GM21367 (cell line): ENCODE results near the gene SLC17A7.
"Not testable (repeated sequence)": the region's sequence is repeated elsewhere in the genome, so short reads cannot be mapped to it uniquely, and the experiment has no call there.

Source experiments
- ATAC-seq: cut with Tn5 transposase; IDR thresholded peaks from one replicate; pipeline ENCODE4 v1.9.1; 2021; ENCODE audit not compliant: unreplicated experiment

SLC17A7 gene

DNA sequence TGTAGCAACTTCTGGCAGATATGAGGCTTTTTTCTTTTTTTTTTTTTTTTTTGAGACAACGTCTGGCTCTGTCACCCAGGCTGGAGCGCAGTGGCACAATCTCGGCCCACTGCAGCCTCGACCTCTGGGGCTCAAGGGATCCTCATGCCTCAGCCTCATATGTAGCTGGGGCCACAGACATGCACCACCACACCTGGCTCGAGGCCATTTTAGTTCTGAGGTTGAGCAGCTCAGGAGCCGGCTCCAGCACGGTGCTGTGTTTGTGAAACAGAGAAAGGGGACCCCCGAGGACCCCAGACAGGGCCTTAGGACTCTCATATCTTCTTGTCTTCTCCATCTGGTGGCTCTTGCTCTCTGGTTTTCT lies 29.3 kb upstream of the SLC17A7 start:
- no peak for ATAC-seq

DNA sequence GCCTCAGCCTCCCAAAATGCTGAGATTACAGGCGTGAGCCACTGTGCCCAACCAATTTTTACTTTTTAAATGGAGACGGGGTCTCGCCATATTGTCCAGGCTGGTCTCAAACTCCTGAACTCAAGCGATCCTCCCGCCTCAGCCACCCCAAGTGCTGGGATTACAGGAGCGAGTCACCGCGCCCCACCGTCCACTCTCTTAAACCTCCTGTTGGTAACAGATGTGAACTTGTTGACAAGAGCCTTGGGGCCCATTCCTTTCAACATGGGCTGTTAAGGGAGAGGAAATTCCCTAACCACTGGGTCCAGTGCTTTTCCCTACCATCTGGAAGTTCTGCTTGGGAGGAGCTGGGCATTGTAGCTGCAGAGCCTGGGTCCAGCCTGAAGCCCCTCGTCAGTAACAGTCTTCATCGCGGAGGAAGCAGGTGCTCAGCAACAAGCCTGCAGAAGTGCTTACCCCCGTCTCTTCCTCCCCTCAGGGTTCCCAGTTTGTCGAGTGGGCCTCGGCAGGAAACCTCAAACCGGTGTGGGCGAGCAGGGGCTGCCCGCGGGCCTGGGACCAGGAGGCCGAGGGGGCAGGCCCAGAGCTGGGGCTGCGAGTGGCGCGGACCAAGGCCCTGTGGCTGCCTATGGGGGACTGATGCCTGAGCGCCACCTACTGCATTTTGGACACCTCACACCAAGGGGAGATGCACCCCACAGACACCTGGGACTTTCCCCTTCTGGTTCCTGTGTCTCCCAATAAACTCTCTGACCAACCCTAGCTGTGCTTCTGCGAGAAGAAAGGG lies 28.7 kb upstream of the SLC17A7 start:
- ATAC-seq = no peak

DNA sequence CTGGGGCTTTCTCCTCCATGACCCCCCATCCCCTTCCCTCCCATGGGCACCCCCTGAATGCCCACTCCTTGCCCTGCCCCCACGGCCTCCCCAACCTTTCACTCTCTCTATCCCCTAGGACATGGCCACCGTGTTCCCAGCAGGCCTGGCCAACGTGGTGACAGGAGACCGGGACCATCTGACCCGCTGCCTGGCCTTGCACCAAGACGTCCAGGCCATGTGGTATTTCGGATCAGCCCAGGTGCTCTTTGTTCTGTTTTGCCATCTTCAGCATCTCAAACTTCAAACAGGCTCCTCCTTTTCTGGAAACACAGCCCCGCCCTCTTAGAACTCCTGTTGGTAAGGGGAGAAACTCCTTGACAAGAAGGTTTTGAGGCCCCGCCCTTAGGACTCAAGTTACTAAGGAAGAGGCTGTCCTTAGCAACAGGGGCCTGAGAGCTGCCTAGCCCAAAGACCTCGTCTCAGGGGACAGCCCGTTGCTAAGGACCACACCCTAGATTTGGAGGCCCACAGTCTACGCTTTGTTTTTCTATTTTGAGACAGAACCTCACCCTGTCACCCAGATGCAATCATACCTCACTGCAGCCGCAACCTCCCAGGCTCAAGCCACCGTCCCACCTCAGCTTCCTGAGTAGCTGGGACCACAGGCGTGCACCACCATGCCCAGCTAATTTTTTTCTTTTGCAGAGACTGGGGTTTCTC lies 27.6 kb upstream of the SLC17A7 start:
- peak; percentile 46 for ATAC-seq

DNA sequence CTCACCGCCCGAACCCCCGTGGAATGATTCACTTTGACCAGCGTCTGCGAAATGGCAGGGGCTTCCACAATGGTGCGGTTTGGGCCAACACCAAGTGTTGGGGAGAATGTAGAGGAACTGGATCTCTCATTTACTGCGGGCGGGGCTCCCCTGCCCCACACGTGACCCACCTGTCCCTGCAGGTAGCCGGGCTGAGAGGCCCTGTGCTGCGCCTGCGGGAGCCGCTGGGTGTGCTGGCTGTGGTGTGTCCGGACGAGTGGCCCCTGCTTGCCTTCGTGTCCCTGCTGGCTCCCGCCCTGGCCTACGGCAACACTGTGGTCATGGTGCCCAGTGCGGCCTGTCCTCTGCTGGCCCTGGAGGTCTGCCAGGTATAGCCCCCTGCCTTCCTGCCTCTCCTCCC lies 26.9 kb upstream of the SLC17A7 start:
- no peak for ATAC-seq

DNA sequence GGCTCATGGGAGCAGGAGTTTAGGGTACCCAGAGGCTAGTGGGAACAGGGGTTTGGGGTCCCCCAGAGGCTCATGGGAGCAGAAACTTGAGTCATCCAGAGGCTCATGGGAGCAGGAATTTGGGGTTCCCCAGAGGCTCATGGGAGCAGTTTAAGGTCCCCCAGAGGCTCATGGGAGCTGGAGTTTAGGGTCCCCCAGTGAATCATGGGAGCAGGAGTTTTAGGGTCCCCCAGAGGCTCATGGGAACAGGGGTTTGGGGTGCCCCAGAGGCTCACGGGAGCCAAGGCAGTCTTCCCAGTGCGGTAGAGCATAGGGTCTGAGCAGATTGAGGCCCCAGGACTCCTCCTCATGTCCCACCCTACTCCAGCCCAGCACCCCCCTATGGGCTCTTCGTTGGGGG lies 24.0 kb upstream of the SLC17A7 start:
- ATAC-seq = no peak

DNA sequence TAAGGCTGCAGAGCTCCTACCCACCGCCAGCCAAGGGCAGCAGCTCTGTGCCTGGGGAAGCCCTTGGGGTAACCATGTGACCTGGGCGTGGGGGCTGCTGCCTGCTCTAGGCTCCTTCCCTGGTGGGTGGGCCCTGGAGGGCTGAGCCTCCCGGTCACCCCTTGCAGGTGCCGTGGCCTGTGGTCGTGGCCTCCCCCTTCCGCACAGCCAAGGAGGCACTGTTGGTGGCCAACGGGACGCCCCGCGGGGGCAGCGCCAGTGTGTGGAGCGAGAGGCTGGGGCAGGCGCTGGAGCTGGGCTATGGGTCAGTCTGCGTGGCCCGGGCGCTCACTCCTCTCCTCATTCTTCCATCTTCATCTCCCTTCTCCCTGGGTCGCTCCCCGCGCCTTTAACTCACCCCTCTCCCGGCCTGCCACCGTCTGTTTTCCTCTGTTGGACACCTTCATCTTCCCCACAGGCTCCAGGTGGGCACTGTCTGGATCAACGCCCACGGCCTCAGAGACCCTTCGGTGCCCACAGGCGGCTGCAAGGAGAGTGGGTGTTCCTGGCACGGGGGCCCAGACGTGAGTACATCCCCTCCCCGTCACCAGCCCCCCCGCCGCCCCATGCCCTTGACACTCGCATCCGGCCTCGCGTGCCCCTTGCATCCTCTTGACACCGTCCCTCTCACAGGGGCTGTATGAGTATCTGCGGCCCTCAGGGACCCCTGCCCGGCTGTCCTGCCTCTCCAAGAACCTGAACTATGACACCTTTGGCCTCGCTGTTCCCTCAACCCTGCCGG lies 22.8 kb upstream of the SLC17A7 start:
- no peak for ATAC-seq

DNA sequence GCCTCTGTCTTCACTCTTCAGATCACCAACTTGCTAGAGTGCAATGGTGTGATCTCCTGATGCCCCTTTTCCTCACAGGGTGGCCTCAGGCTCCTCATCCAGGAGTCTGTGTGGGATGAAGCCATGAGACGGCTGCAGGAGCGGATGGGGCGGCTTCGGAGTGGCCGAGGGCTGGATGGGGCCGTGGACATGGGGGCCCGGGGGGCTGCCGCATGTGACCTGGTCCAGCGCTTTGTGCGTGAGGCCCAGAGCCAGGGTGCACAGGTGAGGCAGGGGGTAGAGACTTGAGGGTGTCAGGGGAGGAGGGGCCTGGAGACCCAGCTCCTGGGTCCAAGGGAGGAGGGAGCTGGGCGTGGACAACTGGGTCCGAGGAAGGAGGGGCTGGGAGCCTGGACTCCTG lies 21.2 kb upstream of the SLC17A7 start:
- ATAC-seq = no peak

DNA sequence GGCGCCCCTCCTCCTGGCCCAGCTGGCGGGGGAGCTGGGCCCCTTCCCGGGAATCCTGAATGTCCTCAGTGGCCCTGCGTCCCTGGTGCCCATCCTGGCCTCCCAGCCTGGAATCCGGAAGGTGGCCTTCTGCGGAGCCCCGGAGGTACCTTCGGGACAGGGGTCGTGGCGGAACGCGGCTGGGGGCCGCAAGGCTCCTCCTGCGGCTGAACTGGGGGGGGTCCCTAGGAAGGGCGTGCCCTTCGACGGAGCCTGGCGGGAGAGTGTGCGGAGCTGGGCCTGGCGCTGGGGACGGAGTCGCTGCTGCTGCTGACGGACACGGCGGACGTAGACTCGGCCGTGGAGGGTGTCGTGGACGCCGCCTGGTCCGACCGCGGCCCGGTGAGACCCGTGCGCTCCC lies 20.3 kb upstream of the SLC17A7 start:
- no peak for ATAC-seq

DNA sequence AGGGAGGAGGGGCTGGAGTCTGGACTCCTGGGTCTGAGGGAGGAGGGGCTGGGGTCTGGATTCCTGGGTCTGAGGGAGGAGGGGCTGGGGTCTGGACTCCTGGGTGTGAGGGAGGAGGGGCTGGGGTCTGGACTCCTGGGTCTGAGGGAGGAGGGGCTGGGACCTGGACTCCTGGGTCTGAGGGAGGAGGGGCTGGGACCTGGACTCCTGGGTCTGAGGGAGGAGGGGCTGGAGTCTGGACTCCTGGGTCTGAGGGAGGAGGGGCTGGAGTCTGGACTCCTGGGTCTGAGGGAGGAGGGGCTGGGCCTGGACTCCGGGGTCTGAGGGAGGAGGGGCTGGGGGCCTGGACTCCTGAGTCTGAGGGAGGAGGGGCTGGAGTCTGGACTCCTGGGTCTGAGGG lies 19.8 kb upstream of the SLC17A7 start:
- ATAC-seq = not testable (repeated sequence)

DNA sequence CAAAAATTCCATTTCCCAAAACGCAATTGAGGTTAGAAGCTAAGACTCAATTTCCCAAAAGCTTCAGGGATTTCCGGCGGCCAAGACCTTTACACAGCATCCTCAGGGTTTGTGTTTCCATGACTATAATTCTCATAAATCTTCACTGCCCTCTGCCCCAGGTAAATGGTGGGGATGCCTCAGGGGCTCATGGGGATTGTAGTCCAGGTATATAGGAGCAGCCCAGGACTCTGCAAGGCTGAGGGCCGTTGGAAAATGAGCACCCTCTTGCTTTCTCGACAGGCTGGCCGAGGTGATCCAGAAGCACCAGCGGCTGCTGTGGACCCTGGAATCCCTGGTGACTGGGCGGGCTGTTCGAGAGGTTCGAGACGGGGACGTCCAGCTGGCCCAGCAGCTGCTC lies 18.1 kb upstream of the SLC17A7 start:
- no peak for ATAC-seq

DNA sequence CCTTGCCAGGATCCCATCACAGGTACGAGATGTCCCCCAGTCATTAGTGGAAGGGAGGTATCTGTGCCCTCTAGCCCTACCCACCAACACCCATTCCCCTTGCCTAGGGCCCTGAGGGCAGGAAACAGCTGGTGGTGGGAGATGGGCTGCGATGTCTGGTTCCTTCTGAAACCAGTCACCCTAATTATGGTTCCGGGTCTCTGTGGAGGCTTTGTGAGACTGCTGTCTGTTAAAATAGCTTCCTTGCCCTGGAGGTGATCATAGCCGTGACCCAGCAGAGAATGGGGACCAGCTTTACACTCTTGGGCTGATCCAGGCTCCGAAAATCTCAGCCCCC lies 17.2 kb upstream of the SLC17A7 start:
- no peak for ATAC-seq

DNA sequence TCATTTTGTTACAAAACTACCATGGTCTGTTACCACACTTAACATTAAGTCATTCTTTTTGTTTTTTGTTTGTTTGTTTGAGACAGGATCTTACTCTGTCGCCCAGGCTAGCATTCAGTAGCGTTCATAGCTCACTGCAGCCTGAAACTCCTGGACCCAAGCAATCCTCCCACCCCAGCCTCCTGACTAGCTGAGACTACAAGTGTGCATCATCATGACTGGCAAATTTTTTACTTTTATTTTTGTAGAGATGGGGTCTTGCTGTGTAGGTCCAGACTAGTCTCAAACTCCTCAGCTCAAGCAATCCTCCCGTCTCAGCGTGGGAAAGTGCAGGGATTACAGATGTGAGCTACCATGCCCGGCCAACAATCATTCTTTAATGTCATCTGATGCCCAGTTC lies 15.0 kb upstream of the SLC17A7 start:
- ATAC-seq = no peak

DNA sequence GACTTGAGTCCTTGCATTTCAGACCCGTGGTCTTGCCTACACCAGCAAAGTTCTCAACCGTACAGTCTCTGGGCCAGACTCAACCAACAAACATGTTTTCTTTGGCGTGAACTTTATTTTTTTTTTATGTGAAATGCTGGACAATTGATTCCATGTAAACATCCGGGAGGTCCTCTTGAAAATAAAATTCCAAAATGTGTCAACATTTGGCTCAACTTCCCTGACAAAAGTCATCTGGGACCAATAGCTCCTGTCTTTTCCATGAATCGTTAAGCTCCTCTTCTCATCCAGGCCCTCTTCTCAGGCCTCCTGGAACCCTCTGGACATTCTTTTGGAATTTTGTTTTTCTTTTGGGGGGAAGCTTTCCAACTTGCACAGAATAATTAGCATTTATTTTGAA lies 14.4 kb upstream of the SLC17A7 start:
- no peak for ATAC-seq

DNA sequence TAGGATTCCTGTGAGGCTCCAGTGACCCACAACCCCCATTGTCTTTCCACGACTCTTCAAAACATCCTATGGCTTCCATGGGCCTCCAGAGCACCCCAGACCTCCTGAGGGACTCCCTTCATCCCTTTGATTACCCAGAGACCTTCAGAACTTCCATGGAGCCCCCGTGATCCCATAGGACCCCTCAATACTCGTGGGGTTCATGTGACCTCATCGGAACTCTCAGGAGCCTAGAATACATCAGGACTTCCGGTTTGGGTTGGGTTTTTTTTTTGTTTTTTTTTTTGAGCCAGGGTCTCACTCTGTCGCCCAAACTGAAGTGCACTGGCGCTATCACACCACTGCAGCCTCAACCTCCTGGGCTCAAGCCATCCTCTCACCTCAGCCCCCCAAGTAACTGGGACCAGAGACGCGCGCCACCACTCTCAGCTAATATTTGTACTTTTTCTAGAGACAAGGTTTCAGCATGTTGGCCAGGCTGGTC lies 12.5 kb upstream of the SLC17A7 start:
- no peak for ATAC-seq

DNA sequence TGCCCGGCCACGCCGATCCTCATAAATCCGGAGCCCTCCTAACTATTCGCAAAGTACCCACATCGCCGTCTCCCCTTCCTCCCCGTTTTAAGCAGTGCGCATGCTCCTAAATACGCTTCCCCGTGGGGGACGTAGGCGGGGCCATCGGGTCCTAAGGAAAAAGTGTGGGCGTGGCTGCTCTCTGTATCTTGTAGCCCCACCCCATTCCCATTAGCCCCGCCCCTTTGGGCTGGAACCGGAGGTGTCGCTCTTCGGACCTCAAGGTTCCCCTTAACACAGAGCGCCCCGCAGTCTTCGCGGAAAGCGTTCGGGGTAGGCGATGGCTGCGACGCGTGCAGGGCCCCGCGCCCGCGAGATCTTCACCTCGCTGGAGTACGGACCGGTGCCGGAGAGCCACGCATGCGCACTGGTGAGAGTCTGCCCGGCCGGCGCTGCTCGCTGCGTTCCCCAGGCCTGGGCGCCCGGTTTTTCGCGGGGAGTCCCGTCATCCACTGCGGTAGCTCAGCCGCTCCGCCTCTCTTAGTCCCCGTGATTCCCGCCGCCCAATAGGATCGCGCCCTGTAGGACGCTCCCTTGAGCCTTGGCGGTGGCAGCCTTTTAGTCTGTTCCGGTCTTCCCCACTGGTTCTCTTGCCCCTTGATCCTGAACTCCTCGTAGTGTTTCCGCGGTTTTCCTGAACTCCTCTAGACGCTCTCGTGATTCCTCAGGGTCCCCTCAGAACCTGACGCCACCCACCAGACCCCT lies 11.9 kb upstream of the SLC17A7 start, which contains the start of gene ALDH16A1:
ALDH16A1 (plus strand) TSS at position 213 of the 744 bp plus-strand sequence; CDS start at position 320, 107 bp downstream.
- ATAC-seq = peak; percentile 79

DNA sequence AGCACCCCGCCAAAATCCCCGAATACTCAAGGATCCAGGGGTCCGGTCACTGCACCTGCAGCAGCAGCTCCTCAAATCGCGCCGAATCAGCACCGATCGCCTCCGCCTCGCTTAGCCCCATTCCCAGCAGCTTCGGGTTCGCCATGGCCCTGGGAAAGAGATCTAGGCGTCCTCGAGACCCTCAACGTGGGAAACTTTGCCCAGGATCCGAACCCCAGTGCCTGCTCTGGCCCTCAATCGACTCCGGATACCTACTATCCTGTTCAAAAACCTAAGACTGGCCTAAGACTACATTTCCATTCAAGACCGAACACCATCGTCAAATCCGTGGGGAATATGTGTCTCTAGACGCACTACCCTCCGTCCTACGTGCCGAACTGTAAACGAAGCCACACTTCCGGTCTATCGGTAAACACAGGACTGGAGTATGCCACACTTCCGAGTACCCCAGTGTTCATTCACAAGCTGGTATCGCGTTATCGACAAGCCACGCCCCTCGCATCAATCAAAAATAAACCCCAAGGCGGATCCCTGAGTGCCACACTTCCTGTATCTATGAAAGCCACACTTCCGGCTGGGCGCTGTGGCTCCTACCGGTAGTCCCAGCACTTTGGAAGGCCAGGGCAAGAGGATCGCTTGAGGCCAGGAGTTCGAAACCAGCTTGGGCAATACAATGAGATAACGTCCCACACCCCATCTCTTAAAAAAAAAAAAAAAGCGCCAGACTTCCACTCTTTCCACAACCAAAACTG lies 10.3 kb upstream of the SLC17A7 start, which contains the start of gene PIH1D1:
PIH1D1 (minus strand) TSS at position 385 of the 752 bp plus-strand sequence; CDS start at position 145, 240 bp downstream.
- ATAC-seq = peak; percentile 46

DNA sequence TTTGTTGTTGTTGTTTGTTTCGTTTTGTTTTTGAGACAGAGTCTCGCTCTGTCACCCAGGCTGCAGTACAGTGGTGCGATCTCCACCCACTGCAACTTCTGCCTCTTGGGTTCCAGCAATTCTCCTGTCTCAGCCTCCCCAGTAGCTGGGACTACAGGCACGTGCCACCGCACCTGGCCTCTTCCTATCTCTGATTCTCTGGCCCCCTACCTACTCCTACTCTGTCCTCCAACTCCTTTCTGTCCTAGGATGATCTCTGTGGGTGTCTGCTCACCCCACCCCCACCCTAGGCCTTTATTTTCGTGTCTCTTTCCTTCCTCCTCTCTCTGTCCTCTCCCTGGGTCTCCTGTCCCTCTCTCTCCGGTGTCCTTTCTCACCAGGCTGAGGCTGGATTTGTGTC lies 9.1 kb upstream of the SLC17A7 start:
- ATAC-seq = no peak

DNA sequence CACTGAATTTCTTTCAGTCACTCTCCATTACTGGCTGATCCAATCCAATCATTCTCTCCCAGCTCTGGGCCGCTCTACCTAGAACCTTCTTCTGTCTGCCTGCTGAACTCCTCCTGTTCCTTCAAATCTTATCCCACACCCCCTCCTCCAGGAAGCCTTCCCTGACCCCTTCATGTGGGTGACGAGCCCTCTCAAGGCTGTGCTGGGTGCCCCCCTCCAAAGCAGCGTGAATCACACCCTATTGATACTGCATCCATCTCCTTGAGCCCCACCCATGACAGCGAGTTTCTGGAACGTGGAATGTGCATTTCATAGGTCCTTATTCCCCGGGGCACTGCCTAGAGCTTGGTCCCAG lies 7.1 kb upstream of the SLC17A7 start:
- no peak for ATAC-seq

DNA sequence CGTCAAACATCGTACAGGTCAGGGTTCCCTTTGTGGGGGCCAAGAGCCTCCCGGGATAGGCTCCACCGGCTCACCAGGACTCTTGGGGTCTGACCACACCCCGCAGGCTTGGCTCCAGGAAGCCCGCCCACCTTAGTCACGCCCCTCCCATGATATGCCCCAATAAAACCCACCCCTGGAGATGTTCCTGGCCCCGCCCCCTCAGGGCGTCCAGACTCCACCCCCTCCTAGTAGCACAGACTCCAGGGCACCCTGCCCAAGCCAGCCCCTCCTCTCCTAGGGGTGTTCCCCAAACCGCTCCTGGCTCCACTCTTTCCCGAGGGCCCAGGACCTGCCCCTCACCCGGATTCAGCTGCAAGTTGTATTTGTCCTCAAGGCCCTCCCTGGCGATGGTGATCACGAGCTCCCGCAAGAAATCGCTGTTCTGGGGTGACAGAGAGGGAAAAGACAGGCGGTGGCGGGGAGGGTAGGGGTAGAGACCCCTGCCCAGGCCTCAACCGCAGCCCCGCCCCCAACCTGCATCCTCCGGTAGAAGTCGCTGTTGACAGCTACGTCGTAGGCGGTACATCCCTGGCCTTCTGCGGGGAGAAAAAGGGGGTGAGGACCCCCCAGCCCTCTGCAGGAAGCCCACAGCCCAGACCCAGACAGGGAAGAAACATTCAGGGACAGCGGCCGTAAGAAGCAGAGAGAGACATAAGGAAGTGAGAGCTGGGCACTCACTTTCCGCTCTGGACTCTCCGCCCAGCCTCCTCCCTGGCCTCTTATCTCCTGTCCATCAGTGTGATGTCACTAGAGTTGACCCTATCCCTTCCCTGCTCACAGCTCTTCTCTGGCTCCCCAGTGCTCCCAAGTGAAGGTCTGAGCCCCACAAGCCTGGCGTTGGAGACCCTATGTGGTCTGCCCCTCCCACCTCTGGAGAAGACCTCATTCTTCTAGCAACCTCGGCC lies 6.4 kb upstream of the SLC17A7 start:
- no peak for ATAC-seq
